Trophoblast cell (in vitro differentiated cells and primary cell): ENCODE results near the gene TRPM5.

Experiments used
- DNase-seq, 2 donors: peaks; one replicate each; pipeline ENCODE4 v3.0.0-alpha.2; 2016
- H2AFZ ChIP-seq: 2 replicates; pipeline ENCODE4 v1.6.1; 2013; ENCODE audit warnings: low read length, moderate library complexity, mild to moderate bottlenecking; ENCODE audit not compliant: insufficient read depth, poor library complexity
- H2AK5ac ChIP-seq: 2 replicates; pipeline ENCODE4 v1.6.1; 2013; ENCODE audit warnings: mild to moderate bottlenecking, low read length
- H2BK120ac ChIP-seq: 2 replicates; pipeline ENCODE4 v1.6.1; 2013; ENCODE audit warnings: low read length, mild to moderate bottlenecking, moderate library complexity; ENCODE audit not compliant: insufficient read depth, poor library complexity
- H2BK12ac ChIP-seq: 2 replicates; pipeline ENCODE4 v1.6.1; 2013; ENCODE audit warnings: mild to moderate bottlenecking, low read length, moderate library complexity
- H2BK5ac ChIP-seq: 2 replicates; pipeline ENCODE4 v1.6.1; 2013; ENCODE audit warnings: low read length, low read depth, moderate library complexity, mild to moderate bottlenecking; ENCODE audit not compliant: poor library complexity
- H3K14ac ChIP-seq: 2 replicates; pipeline ENCODE4 v1.6.1; 2013; ENCODE audit warnings: mild to moderate bottlenecking, low read length
- H3K18ac ChIP-seq: 2 replicates; pipeline ENCODE4 v1.6.1; 2013; ENCODE audit warnings: mild to moderate bottlenecking, low read length
- H3K23ac ChIP-seq: 2 replicates; pipeline ENCODE4 v1.6.1; 2013; ENCODE audit warnings: low read length
- H3K27ac ChIP-seq: 2 replicates; pipeline ENCODE4 v1.5.1; 2013; ENCODE audit warnings: low read depth, mild to moderate bottlenecking, inconsistent platforms, low read length, moderate library complexity
- H3K27me3 ChIP-seq: 2 replicates; pipeline ENCODE4 v1.6.1; 2013; ENCODE audit warnings: inconsistent platforms, mild to moderate bottlenecking, low read length, moderate library complexity; ENCODE audit not compliant: insufficient read depth
- H3K36me3 ChIP-seq, 2 experiments: 1 replicate in 1 of 2; 2 replicates in 1 of 2; pipeline ENCODE4 v1.6.1; 2013; ENCODE audit warnings: low read length in 2 of 2, mild to moderate bottlenecking in 2 of 2, moderate library complexity in 1 of 2; ENCODE audit not compliant: insufficient read depth in 2 of 2, control insufficient read depth in 1 of 2
- H3K4ac ChIP-seq: 2 replicates; pipeline ENCODE4 v1.6.1; 2013; ENCODE audit warnings: low read depth, mild to moderate bottlenecking, low read length, moderate library complexity
- H3K4me1 ChIP-seq, 2 experiments: 1 replicate in 1 of 2; 2 replicates in 1 of 2; pipeline ENCODE4 v1.6.1; 2013; ENCODE audit warnings: low read length in 2 of 2, mild to moderate bottlenecking in 2 of 2, moderate library complexity in 1 of 2; ENCODE audit not compliant: insufficient read depth in 2 of 2, control insufficient read depth in 1 of 2
- H3K4me2 ChIP-seq: 2 replicates; pipeline ENCODE4 v1.6.1; 2013; ENCODE audit warnings: inconsistent platforms, mild to moderate bottlenecking, low read length, moderate library complexity
- H3K4me3 ChIP-seq: 2 replicates; pipeline ENCODE4 v1.5.1; 2013; ENCODE audit warnings: mild to moderate bottlenecking, low read depth, low read length, inconsistent platforms
- H3K79me1 ChIP-seq: one replicate; pipeline ENCODE4 v1.6.1; 2013; ENCODE audit warnings: low read length
- H3K79me2 ChIP-seq: 2 replicates; pipeline ENCODE4 v1.6.1; 2013; ENCODE audit warnings: low read length, mild to moderate bottlenecking; ENCODE audit not compliant: control insufficient read depth, insufficient read depth, poor library complexity
- H3K9ac ChIP-seq: 2 replicates; pipeline ENCODE4 v1.6.1; 2013; ENCODE audit warnings: mild to moderate bottlenecking, low read length
- H3K9me3 ChIP-seq: 2 replicates; pipeline ENCODE4 v1.6.1; 2013; ENCODE audit warnings: low read depth, mild to moderate bottlenecking, control low read depth, inconsistent platforms, low read length; ENCODE audit not compliant: insufficient read depth
- H4K12ac ChIP-seq: 2 replicates; pipeline ENCODE4 v1.6.1; 2013; ENCODE audit warnings: low read depth, mild to moderate bottlenecking, low read length, moderate library complexity
- H4K8ac ChIP-seq: 2 replicates; pipeline ENCODE4 v1.6.1; 2013; ENCODE audit warnings: low read depth, mild to moderate bottlenecking, low read length, moderate library complexity
- H4K91ac ChIP-seq: one replicate; pipeline ENCODE4 v1.6.1; 2013; ENCODE audit warnings: low read depth, mild to moderate bottlenecking, low read length, moderate library complexity
- WGBS: extraction: QIAGEN DNeasy Blood & Tissue Kit; methylation state at CpG from one replicate; pipeline ENCODE4 v1.1.7; 2013; ENCODE audit warnings: missing lambda C conversion rate; ENCODE audit not compliant: insufficient read length, insufficient coverage; ENCODE audit errors: extremely low coverage; 5-methylcytosine and 5-hydroxymethylcytosine counted together

The TRPM5 gene

DNA sequence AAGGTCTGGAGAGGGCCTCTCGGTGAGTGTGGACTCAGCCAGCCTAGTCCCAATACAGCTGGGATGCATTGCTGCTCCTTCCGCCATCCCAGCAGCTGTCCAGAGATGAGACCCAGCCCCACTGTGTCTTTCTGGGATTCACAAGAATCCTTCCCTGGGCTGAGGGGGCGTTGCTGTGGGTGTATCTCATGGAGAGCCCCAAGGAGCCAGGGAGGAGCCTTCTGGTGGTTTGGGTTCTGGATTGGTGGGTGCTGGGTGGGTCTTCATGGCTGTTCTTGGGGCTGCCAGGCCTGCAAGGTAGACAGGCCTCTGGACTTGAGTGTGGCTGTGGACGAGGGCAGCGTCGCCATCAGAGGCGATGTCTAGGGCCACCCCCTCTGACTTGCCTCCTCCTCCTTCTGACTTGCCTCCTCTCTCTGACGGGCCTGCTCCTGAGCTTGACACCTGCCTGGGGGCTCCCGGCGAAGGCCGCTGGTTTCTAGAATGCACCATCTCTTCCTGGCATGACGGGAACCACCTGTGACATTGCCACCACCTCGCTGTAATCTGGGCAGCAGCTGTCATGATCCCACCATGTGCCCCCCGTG, 17.7 kb upstream of the TRPM5 start:
- no peak overlapping the region for H3K4me3 ChIP-seq
- no peak overlapping the region for H4K8ac ChIP-seq
- no peak overlapping the region for H2AK5ac ChIP-seq
- H3K9me3 ChIP-seq = peaks cover 2% of the 10 kb centered on the region
- no peak overlapping the region for H4K91ac ChIP-seq
- H3K14ac ChIP-seq = no peak overlapping the region
- H3K9ac ChIP-seq = no peak overlapping the region
- no peak overlapping the region for H3K18ac ChIP-seq
- H3K79me2 ChIP-seq = no peaks in the 10 kb centered on the region
- H3K27ac ChIP-seq = no peak overlapping the region
- H3K27me3 ChIP-seq = no peaks in the 10 kb centered on the region
- H2BK5ac ChIP-seq = no peak overlapping the region
- no peak overlapping the region for H3K4me2 ChIP-seq
- no peak overlapping the region for H3K4ac ChIP-seq
- no CpG with 5 or more reads among the region's 14 CpGs for WGBS
- no peaks in the 10 kb centered on the region for H3K79me1 ChIP-seq
- no peak overlapping the region for H2BK12ac ChIP-seq
- no peak overlapping the region for H2BK120ac ChIP-seq
- H2AFZ ChIP-seq = no peak overlapping the region
- H3K36me3 ChIP-seq = no peaks in the 10 kb centered on the region
- no peak for DNase-seq
- H3K4me1 ChIP-seq = peaks cover 2 to 10% of the 10 kb centered on the region in 2 experiments
- no peak overlapping the region for H4K12ac ChIP-seq
- no peak overlapping the region for H3K23ac ChIP-seq

DNA sequence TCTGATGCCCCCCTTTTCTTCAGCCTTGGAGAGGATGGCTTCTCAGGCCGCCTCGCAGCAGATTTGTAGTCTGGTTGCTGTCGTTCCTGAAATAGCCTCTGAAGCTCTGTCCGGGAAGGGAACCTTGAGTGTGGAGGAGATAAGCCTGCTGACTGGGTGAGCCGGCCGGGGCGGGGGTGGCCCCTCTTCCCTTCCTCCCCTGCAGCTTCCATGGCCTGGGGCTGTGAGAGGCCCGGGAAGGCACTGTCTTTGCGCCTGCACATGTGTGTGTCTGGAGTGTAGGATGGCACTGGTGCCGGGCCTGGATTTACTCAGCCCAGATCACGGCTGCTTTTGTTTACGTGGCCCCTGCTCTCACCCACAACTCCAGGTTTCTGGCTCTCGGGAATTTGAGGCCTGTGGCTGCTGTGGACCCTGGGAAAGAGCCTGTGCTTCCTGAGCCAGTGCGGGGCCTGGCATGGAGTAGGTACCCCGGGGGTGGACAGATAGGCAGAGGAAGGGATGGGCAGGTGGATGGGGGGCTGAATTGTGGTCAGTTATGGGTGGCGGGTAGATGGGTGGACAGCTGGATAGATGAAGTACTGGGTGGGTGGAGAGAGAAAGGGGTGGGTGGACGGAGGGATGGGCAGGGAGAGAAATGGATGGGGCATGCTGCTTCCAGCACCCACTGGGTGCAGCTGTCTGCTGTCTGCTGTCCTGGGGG, 17.1 kb upstream of the TRPM5 start:
- Histone ChIP-seq H3K9ac (no peak overlapping the region), H3K9me3 (peaks cover 2% of the 10 kb centered on the region), H4K12ac (no peak overlapping the region), H3K4me1 (peaks cover 2 to 10% of the 10 kb centered on the region in 2 experiments), H2BK5ac (no peak overlapping the region), H2BK12ac (no peak overlapping the region), H3K4me3 (no peak overlapping the region), H3K4me2 (no peak overlapping the region), H3K27ac (no peak overlapping the region), H2AFZ (no peak overlapping the region), H3K79me1 (no peaks in the 10 kb centered on the region), H3K14ac (no peak overlapping the region), H3K18ac (no peak overlapping the region), H4K8ac (no peak overlapping the region), H3K79me2 (no peaks in the 10 kb centered on the region), H3K36me3 (no peaks in the 10 kb centered on the region), H3K27me3 (no peaks in the 10 kb centered on the region), H3K4ac (no peak overlapping the region), H3K23ac (no peak overlapping the region), H2AK5ac (no peak overlapping the region), H4K91ac (no peak overlapping the region), H2BK120ac (no peak overlapping the region)
- no CpG with 5 or more reads among the region's 17 CpGs for WGBS
- DNase-seq = no peak

GRCh38 chr11:2460540-2461252, 16.4 kb upstream of the TRPM5 start:
- Histone ChIP-seq H3K23ac (no peak overlapping the region), H2BK12ac (no peak overlapping the region), H4K91ac (no peak overlapping the region), H2BK5ac (no peak overlapping the region), H3K14ac (no peak overlapping the region), H2AFZ (no peak overlapping the region), H3K4me3 (no peak overlapping the region), H3K9ac (no peak overlapping the region), H3K36me3 (no peaks in the 10 kb centered on the region), H3K4me1 (peaks cover 2 to 10% of the 10 kb centered on the region in 2 experiments), H3K9me3 (peaks cover 2% of the 10 kb centered on the region), H3K18ac (no peak overlapping the region), H4K12ac (no peak overlapping the region), H3K4ac (no peak overlapping the region), H4K8ac (no peak overlapping the region), H2AK5ac (no peak overlapping the region), H3K27me3 (no peaks in the 10 kb centered on the region), H3K79me2 (no peaks in the 10 kb centered on the region), H2BK120ac (no peak overlapping the region), H3K27ac (no peak overlapping the region), H3K79me1 (no peaks in the 10 kb centered on the region), H3K4me2 (no peak overlapping the region)
- DNase-seq = no peak
- no CpG with 5 or more reads among the region's 15 CpGs for WGBS

DNA sequence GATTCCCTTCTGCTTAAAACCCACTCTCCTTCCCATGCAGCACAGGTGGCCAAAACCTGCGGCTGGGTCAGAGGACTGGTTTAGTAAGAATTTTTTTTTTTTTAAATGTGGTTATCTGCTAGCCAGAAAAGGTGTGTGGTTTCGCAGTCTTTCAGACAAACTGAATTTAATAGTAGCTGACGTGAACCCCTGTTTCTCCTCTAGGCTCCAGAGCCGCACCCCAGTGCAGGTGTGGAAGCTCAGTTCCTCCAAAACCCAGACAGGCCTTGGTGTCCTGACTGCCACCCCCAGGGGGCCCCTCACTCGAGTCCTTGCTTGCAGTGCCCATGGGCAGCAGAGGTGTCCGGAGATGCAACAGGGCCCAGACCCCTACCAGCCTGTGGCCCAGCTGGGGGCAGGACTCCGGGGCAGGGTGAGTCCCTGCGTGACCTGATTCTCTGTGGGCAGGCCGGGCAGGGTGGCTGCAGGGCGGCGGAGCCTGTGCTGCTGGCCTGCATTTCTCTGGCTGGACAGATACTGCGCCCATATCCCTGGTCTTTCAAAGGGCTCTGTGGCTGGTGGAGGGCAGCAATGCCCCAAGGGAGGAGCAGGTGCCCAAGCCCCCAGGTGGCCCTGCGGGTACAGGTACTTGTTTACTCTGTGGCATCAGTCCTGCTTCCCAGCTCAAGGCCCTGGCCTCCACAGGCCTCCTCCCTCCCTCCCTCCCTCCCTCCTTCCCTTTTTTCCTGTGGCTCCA, 15.7 kb upstream of the TRPM5 start:
- Histone ChIP-seq H3K14ac (no peak overlapping the region), H3K27me3 (no peaks in the 10 kb centered on the region), H3K9ac (no peak overlapping the region)

More for the DNA sequence above, 15.7 kb upstream of the TRPM5 start:
- no peak overlapping the region for H3K27ac ChIP-seq
- H2BK120ac ChIP-seq = no peak overlapping the region
- no peak overlapping the region for H2AFZ ChIP-seq
- no peak overlapping the region for H3K18ac ChIP-seq
- no peak overlapping the region for H2AK5ac ChIP-seq
- H3K36me3 ChIP-seq = no peaks in the 10 kb centered on the region
- H3K4ac ChIP-seq = no peak overlapping the region
- H3K4me2 ChIP-seq = no peak overlapping the region
- H2BK12ac ChIP-seq = no peak overlapping the region
- no CpG with 5 or more reads among the region's 13 CpGs for WGBS
- no peaks in the 10 kb centered on the region for H3K79me1 ChIP-seq
- H3K4me1 ChIP-seq = peaks cover 2 to 10% of the 10 kb centered on the region in 2 experiments
- no peak overlapping the region for H2BK5ac ChIP-seq
- H4K12ac ChIP-seq = no peak overlapping the region
- H3K4me3 ChIP-seq = peak overlapping the region; percentile 25
- peaks cover 2% of the 10 kb centered on the region for H3K9me3 ChIP-seq
- H4K8ac ChIP-seq = no peak overlapping the region
- no peaks in the 10 kb centered on the region for H3K79me2 ChIP-seq
- H3K23ac ChIP-seq = no peak overlapping the region
- DNase-seq = no peak
- H4K91ac ChIP-seq = no peak overlapping the region
